ENCODE measurements around the gene IQCK.

Gene IQCK

DNA sequence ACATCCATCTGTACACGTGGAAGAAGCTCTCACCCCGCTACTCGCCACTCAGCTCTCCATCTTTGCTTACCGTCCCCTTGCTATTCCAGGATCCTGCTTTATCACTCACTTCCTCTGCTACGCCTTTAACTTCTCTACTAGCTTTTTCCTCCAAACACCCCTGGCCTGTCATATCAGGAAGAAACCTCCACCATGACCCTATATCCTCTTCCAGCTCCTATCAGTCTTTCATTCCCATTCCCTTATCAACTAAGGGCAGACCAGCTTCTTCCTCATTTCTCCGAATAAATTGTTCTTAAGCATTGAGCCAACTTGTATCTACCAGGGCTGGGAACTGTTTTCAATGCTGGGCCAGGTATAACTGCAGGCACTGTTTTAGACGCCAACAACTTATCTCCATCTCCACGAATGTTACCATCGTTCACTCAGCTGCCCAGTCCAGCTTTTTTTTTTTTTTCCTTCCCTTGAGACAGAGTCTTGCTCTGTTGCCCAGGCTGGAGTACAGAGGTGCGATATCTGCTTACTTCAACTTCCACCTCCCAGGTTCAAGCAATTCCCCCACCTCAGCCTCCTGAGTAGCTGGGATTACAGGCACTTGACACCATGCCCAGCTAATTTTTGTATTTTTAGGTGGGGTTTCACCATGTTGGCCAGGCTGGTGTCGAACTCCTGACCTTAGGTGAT is 4.3 kb downstream of the IQCK start:
- DNase-seq = no peak

GRCh38 chr16:19722981-19723380 is 4.9 kb downstream of the IQCK start:
- DNase-seq = no peak

DNA sequence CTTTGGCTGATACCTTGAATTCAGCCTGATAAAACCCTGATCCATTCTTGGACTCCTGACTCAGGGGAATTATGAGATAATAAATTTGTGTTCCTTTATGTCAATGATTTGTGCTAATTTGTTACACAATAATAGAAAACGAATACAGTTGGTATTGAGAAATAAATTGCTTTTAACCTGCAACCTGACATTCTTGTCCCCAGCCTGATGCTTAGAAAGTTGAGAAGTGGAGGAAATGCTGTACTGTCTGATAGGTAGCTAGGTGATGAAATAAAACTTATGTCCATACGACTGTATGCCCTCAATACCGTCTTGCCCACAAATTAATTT is 10.5 kb downstream of the IQCK start:
- DNase-seq = no peak

DNA sequence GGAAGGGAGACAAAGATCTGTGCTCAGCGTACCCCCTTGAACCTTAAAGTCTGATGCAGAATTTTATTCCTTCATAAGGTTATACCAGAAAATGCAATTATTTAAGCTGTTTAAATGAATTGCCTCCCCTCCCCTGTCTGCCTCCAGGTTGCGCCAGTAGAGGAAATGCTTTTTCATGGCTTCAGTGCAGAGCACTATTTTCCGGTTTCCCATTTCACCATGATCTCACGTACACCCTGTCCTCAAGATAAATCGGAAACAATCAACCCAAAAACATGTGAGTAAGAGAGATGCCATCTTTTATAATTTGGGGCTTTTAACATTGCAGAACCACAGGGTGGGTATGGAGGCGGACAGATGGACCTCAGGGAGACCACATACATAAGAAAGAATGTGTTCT is 15.5 kb downstream of the IQCK start:
- no peak for DNase-seq

- no peak for DNase-seq
Observed at GRCh38 chr16:19735074-19735867, 17.2 kb downstream of the IQCK start.

GRCh38 chr16:19737306-19738038 is 19.4 kb downstream of the IQCK start:
- no peak for DNase-seq

DNA sequence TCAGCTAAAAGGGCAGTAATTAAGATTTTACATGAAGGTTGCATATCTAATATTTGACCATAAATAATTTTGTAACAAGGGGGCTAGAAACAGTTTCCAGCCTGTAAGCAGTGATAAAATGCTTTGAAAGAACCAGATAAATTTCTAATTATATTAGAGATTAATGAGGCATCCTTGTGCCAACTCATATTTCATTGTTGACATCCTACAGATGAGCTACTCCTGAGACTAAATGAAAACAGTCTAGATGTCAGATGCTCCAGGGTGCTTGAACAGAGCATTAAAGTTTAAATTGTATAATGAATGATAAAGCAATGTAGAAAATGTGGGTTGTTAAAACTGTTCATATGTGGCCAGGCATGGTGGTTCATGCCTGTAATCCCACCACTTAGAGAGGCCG is 23.3 kb downstream of the IQCK start:
- DNase-seq = no peak

- no peak for DNase-seq
Observed at GRCh38 chr16:19743816-19744159, 25.7 kb downstream of the IQCK start.

DNA sequence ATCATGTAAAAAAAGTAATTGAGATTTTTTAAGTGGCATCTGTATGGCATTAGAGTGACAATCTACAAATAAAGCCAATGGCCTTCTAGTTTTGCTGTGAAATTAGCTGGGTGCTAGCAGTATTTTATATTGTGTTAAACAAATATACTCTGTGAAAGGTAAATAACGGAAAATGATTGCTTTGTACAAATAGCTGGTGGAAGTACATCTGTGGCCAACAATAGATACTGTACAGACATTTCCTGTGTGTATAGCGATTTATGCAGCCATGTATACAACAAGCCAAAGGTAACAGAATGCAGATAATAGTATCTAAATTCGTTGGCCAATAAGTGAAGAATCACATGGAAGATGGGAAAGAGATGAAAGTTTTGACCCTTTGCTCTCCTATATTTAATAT is 26.6 kb downstream of the IQCK start:
- DNase-seq = peak; percentile 50

- no peak for DNase-seq
Observed at GRCh38 chr16:19745286-19746010, 27.4 kb downstream of the IQCK start.

DNA sequence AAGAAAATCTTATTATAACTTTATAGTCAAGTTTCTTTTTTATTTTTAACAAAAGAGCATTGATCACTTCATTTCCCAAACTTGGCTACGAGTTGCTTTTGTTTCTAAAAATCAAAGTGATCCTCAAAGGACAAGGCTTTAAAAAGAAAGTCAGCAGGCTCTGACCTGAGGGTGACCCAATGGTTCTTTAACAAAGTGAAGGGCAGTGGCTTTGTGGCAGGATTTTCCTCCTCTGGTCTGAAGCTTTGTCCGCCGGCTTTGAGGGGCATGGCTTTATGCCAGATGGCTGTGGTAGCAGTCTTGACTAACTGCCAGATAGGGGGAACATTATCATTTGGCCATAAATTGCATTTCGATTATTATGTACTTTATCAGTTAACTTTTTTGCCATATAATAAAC is 28.5 kb downstream of the IQCK start:
- no peak for DNase-seq

GRCh38 chr16:19748389-19749168 is 30.5 kb downstream of the IQCK start:
- DNase-seq = no peak

DNA sequence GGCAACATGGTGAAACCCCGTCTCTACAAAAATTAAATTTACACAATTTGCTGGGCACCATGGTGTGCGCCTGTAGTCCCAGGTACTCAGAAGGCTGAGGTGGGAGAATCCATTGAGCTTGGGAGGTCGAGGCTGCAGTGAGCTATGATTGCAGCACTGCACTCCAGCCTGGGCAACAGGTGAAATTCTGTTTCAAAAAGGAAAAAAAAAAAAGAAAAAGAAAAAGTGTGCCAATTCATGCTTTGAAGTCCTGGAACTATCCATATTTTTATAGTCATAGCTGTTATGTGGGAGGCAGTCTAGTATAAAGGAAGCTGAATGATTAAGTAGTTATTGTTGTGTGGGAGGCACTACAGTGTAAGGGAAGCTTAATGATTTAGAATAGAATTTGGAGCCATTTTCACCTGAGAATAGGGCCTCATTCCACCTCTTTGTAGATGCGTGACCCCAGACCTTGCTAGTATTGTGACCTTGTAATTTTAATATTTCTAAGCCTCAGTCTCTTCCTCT is 31.6 kb downstream of the IQCK start:
- no peak for DNase-seq

DNA sequence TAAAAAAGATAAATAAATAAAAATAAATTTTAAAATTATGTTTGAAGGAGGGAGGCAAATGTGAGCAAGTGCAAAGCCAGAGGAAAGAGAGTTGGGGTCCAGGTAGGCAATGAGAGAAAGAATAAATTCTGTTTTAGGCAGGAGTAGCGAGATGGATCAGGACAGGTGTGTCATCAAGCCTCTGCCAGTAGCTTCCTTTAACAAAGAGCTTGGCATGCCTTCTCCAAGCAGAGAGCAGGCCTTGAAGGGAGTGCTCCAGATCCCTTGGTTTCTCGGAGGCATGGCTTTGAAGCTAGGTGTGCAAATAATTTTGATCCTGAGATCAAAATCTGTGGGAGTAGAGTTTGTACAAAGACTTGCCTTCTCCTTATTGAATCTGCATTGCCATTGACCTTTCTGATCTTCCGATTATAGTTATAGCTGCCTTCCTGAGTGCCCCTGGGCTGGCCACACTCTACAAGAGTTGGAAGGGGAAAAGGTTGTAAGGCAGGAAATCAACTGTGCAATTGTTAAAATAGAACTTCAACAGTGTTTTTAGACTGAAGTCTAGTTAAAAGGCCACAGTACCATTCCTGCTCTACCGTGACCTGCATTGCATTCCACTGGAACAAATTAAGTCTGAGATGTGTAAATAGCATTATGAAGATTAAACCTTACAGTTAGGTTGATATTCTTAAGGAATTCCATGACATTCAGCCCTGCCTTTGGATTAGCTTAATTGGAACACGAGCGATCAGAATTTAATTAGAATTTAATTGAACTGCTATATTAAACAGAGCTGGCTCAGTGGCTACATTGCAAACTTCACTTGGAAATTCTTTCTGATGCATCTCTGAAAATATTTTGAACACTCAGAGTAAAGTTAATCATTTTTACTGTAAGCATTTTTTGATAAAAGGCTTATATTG is 33.7 kb downstream of the IQCK start:
- DNase-seq = no peak

DNA sequence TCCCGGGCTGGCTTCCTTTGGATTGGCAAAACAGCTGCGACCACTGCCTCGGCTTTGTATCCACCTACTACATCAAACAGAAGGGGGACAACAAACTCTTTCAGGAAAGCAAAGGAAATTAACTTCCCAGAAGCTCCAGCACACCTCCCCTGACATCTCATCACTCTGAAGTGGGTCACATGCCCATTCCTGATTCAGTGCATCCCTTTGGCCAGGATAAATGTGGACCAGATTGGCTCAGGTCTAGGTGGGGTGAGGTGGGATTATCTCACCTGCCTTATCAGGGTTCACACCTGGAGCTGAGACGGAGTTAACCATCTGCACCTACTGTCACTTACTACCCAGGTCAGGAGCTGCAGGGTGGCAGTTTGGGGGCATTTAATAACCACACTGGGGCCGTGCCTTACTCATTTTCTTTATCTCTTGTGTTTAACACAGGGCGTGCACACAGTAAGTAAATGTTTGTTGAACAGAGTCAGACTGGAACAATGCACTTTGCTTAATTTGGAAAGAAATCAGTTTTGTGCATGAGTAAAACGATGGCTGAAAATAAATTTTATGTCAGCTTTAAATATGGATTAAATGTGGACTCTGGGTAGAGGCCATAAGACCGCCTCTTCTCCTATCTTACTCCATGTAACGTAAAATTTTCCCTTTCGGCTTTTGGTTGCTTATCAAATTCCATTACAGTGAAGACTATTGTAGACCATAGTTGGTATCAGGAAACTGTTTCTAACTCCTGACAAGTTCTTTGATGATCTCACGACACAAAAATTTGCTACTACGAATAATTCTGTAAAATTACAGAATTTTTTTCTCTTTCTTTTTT is 36.0 kb downstream of the IQCK start:
- DNase-seq = no peak

GRCh38 chr16:19754644-19755036 is 36.6 kb downstream of the IQCK start:
- DNase-seq = no peak

GRCh38 chr16:19755268-19755667 is 37.2 kb downstream of the IQCK start:
- DNase-seq = no peak

GRCh38 chr16:19757026-19757425 is 39.0 kb downstream of the IQCK start:
- no peak for DNase-seq

- no peak for DNase-seq
Observed at GRCh38 chr16:19757762-19758595, 39.9 kb downstream of the IQCK start.
